Mesenchymal stem cell (in vitro differentiated cells and primary cell): ENCODE measurements around the gene BRD7.
A peak's percentile ranks its signal among the peaks of the same experiment; 100 is the strongest.

Experiments
- DNase-seq: peaks from one replicate; pipeline ENCODE4 v3.0.0-alpha.2; 2013
- H2AFZ ChIP-seq: one replicate; pipeline ENCODE4 v1.6.1; 2013; ENCODE audit warnings: low read depth, mild to moderate bottlenecking, control low read depth, inconsistent platforms, low read length, moderate library complexity
- H2AK5ac ChIP-seq: 2 replicates; pipeline ENCODE4 v1.6.1; 2013; ENCODE audit warnings: low read length, moderate library complexity, mild to moderate bottlenecking, inconsistent platforms; ENCODE audit not compliant: severe bottlenecking
- H2BK120ac ChIP-seq: one replicate; pipeline ENCODE4 v1.6.1; 2013; ENCODE audit warnings: low read depth, mild to moderate bottlenecking, inconsistent platforms, low read length, moderate library complexity
- H2BK12ac ChIP-seq, 2 experiments: one replicate each; pipeline ENCODE4 v1.6.1; 2013; ENCODE audit warnings: inconsistent platforms in 2 of 2, low read length in 2 of 2, mild to moderate bottlenecking in 2 of 2, moderate library complexity in 2 of 2, control low read depth in 1 of 2
- H2BK15ac ChIP-seq: one replicate; pipeline ENCODE4 v1.6.1; 2013; ENCODE audit warnings: mild to moderate bottlenecking, low read depth, inconsistent platforms; ENCODE audit not compliant: poor library complexity, severe bottlenecking
- H2BK5ac ChIP-seq: 2 replicates; pipeline ENCODE4 v1.6.1; 2013; ENCODE audit warnings: low read depth, mild to moderate bottlenecking, low read length, control low read depth, inconsistent platforms; ENCODE audit not compliant: poor library complexity, severe bottlenecking
- H3K14ac ChIP-seq, 2 experiments: one replicate each; pipeline ENCODE4 v1.6.1; 2013; ENCODE audit warnings: inconsistent platforms in 2 of 2, low read length in 2 of 2, control low read depth in 1 of 2, mild to moderate bottlenecking in 1 of 2, moderate library complexity in 1 of 2
- H3K18ac ChIP-seq, 2 experiments: one replicate each; pipeline ENCODE4 v1.6.1; 2013; ENCODE audit warnings: inconsistent platforms in 2 of 2, low read length in 2 of 2, control low read depth in 1 of 2, low read depth in 1 of 2, mild to moderate bottlenecking in 1 of 2
- H3K23ac ChIP-seq, 2 experiments: one replicate each; pipeline ENCODE4 v1.6.1; 2013; ENCODE audit warnings: inconsistent platforms in 2 of 2, low read length in 2 of 2, mild to moderate bottlenecking in 2 of 2, moderate library complexity in 2 of 2, control low read depth in 1 of 2
- H3K27ac ChIP-seq: 2 replicates; pipeline ENCODE4 v1.5.1; 2013; ENCODE audit warnings: mild to moderate bottlenecking, moderate library complexity, low read length, control low read depth, inconsistent platforms; ENCODE audit not compliant: poor library complexity, severe bottlenecking
- H3K27me3 ChIP-seq, 2 experiments: 2 replicates each; pipeline versions ENCODE4 v1.6.1 to v1.7.0; 2013; ENCODE audit warnings: low read length in 2 of 2, mild to moderate bottlenecking in 2 of 2, moderate library complexity in 2 of 2, control low read depth in 1 of 2, inconsistent platforms in 1 of 2; ENCODE audit not compliant: control insufficient read depth in 1 of 2, insufficient read depth in 1 of 2
- H3K36me3 ChIP-seq, 2 experiments: 2 replicates each; pipeline versions ENCODE4 v1.6.1 to v1.7.0; 2013; ENCODE audit warnings: low read length in 2 of 2, control low read depth in 1 of 2, inconsistent platforms in 1 of 2, low read depth in 1 of 2, mild to moderate bottlenecking in 1 of 2; ENCODE audit not compliant: insufficient read depth in 2 of 2, control insufficient read depth in 1 of 2
- H3K4ac ChIP-seq, 2 experiments: one replicate each; pipeline ENCODE4 v1.6.1; 2013; ENCODE audit warnings: inconsistent platforms in 2 of 2, low read length in 2 of 2, mild to moderate bottlenecking in 2 of 2, moderate library complexity in 2 of 2, control low read depth in 1 of 2, low read depth in 1 of 2
- H3K4me1 ChIP-seq: 2 replicates; pipeline ENCODE4 v1.6.1; 2013; ENCODE audit warnings: low read depth, low read length, control low read depth; ENCODE audit not compliant: control insufficient read depth, insufficient read depth
- H3K4me2 ChIP-seq: 2 replicates; pipeline ENCODE4 v1.6.1; 2013; ENCODE audit warnings: low read length, mild to moderate bottlenecking, inconsistent platforms; ENCODE audit not compliant: poor library complexity, severe bottlenecking
- H3K4me3 ChIP-seq, 2 experiments: 2 replicates each; pipeline versions ENCODE4 v1.5.1 to v1.7.0; 2013; ENCODE audit warnings: low read length in 2 of 2, mild to moderate bottlenecking in 2 of 2, control low read depth in 1 of 2, low read depth in 1 of 2; ENCODE audit not compliant: insufficient read depth in 1 of 2
- H3K79me1 ChIP-seq: replicated peaks from 2 replicates; pipeline ENCODE4 v1.6.1; 2013; ENCODE audit warnings: mild to moderate bottlenecking, control low read depth, low read length, inconsistent platforms; ENCODE audit not compliant: poor library complexity, severe bottlenecking
- H3K9ac ChIP-seq: 2 replicates; pipeline ENCODE4 v1.7.0; 2013; ENCODE audit warnings: mild to moderate bottlenecking, low read length, moderate library complexity
- H3K9me3 ChIP-seq: 2 replicates; pipeline ENCODE4 v1.7.0; 2013; ENCODE audit warnings: mild to moderate bottlenecking, low read length; ENCODE audit not compliant: control insufficient read depth
- H4K8ac ChIP-seq: one replicate; pipeline ENCODE4 v1.6.1; 2013; ENCODE audit warnings: inconsistent platforms, mild to moderate bottlenecking, low read length, moderate library complexity
- H4K91ac ChIP-seq: one replicate; pipeline ENCODE4 v1.6.1; 2013; ENCODE audit warnings: mild to moderate bottlenecking, low read length, inconsistent platforms
- WGBS: methylation state at CpG from one replicate; pipeline ENCODE4 v1.1.7; 2013; ENCODE audit warnings: mixed read lengths; 5-methylcytosine and 5-hydroxymethylcytosine counted together

BRD7 gene

DNA sequence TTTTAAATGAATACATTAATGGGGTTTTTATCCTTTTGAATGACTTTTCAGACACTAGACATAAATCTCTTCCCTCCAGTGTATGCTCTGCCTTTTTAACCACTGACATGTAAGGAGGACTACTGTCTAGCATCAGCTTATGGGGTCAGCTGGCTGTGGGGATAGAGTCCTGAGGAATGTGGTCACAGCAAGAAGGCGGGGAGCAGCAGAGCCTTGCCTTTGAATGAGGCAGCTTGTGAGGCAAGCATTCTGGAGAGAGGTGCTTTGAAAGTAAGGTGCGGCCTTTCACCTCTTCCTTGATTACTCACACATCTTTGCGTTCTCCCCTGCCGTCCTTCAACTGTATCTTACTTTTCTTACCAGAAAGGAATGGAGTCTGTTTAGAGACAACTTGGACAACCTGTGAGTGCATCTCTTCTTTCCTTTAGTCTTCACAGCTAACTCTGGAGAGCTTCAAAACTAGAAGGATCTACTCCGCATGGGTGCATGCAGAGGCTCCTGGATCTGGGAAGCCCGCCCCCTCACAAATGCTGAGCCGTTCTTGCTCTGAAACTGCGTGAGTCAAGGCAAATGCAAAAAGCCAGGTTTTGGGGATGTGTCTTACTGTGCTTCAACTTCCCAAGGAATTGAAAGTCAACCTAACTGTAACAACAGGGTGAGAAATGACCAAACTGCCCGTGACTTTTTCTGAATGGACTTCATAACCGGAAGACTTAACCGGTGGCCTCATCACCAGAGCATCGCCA is 52.5 kb downstream of the BRD7 start:
- Histone ChIP-seq H3K27ac (peak overlapping the region; percentile 9), H3K14ac (no peak overlapping the region), H3K9ac (no peak overlapping the region), H2BK12ac (no peak overlapping the region), H3K18ac (no peak overlapping the region), H3K79me1 (peaks cover 2% of the 10 kb centered on the region), H4K91ac (no peak overlapping the region), H3K4me3 (no peak overlapping the region), H3K4ac (no peak overlapping the region), H2AFZ (no peak overlapping the region), H2BK120ac (no peak overlapping the region), H3K4me1 (peaks cover 17% of the 10 kb centered on the region), H2BK15ac (no peak overlapping the region), H3K23ac (no peak overlapping the region), H3K36me3 (peaks cover 51 to 86% of the 10 kb centered on the region in 2 experiments), H2BK5ac (peak overlapping the region; percentile 36), H3K27me3 (no peaks in the 10 kb centered on the region), H3K9me3 (no peaks in the 10 kb centered on the region), H4K8ac (no peak overlapping the region), H3K4me2 (peak overlapping the region; percentile 3), H2AK5ac (no peak overlapping the region)
- no peak for DNase-seq
- 93% methylated on average over 11 of the region's 12 CpGs for WGBS

GRCh38 chr16:50315346-50315997 is 53.3 kb downstream of the BRD7 start:
- no peak for DNase-seq
- no peak overlapping the region for H3K4me3 ChIP-seq
- 94% methylated on average over 15 of the region's 15 CpGs for WGBS

DNA sequence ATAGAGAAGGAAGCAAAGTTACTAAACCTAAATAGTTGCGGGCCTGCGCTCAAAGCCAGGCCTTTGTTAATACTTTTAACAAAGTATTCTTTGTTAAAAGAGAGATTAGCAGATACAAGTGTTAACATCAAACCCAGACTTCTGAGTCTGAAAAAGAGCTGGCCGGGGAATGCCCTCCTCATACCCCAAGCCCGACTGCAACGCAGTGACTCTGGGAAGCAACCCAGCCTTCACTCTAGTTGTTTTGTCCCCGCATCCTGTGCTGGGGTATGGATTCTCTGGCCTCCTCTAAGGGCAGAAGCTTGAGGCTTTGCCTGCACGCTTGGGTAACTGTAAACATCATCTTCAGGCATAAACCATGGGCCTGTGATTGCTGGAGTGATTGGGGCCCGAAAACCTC is 54.1 kb downstream of the BRD7 start:
- DNase-seq = no peak
- H3K4me2 ChIP-seq = no peak overlapping the region
- H2BK12ac ChIP-seq = no peak overlapping the region
- H2AFZ ChIP-seq = no peak overlapping the region
- no peak overlapping the region for H3K14ac ChIP-seq
- no peak overlapping the region for H4K8ac ChIP-seq
- H4K91ac ChIP-seq = no peak overlapping the region
- H3K18ac ChIP-seq = no peak overlapping the region
- no peak overlapping the region for H2BK120ac ChIP-seq
- no peak overlapping the region for H2BK5ac ChIP-seq
- H3K4me1 ChIP-seq = peaks cover 17% of the 10 kb centered on the region
- H3K23ac ChIP-seq = no peak overlapping the region
- no peak overlapping the region for H3K9ac ChIP-seq
- no peak overlapping the region for H3K27ac ChIP-seq
- no peak overlapping the region for H3K4me3 ChIP-seq
- H3K4ac ChIP-seq = no peak overlapping the region
- peaks cover 2% of the 10 kb centered on the region for H3K79me1 ChIP-seq
- no peaks in the 10 kb centered on the region for H3K27me3 ChIP-seq
- H3K36me3 ChIP-seq = peaks cover 46 to 71% of the 10 kb centered on the region in 2 experiments
- no peaks in the 10 kb centered on the region for H3K9me3 ChIP-seq
- 96% methylated on average over 7 of the region's 8 CpGs for WGBS
- no peak overlapping the region for H2BK15ac ChIP-seq
- H2AK5ac ChIP-seq = no peak overlapping the region

More at GRCh38 chr16:50315346-50315997, 53.3 kb downstream of the BRD7 start:
- H2BK12ac ChIP-seq = no peak overlapping the region
- no peaks in the 10 kb centered on the region for H3K9me3 ChIP-seq
- no peak overlapping the region for H3K14ac ChIP-seq
- no peaks in the 10 kb centered on the region for H3K27me3 ChIP-seq
- no peak overlapping the region for H3K9ac ChIP-seq
- no peak overlapping the region for H2BK5ac ChIP-seq
- H2AFZ ChIP-seq = no peak overlapping the region
- H4K91ac ChIP-seq = no peak overlapping the region
- H3K4me2 ChIP-seq = no peak overlapping the region
- H3K79me1 ChIP-seq = peaks cover 2% of the 10 kb centered on the region
- no peak overlapping the region for H2AK5ac ChIP-seq
- H3K27ac ChIP-seq = peak overlapping the region; percentile 0
- no peak overlapping the region for H2BK15ac ChIP-seq
- H2BK120ac ChIP-seq = no peak overlapping the region
- H3K4ac ChIP-seq = no peak overlapping the region
- peaks cover 17% of the 10 kb centered on the region for H3K4me1 ChIP-seq
- peaks cover 49 to 79% of the 10 kb centered on the region in 2 experiments for H3K36me3 ChIP-seq
- no peak overlapping the region for H3K18ac ChIP-seq
- no peak overlapping the region for H3K23ac ChIP-seq
- no peak overlapping the region for H4K8ac ChIP-seq

DNA sequence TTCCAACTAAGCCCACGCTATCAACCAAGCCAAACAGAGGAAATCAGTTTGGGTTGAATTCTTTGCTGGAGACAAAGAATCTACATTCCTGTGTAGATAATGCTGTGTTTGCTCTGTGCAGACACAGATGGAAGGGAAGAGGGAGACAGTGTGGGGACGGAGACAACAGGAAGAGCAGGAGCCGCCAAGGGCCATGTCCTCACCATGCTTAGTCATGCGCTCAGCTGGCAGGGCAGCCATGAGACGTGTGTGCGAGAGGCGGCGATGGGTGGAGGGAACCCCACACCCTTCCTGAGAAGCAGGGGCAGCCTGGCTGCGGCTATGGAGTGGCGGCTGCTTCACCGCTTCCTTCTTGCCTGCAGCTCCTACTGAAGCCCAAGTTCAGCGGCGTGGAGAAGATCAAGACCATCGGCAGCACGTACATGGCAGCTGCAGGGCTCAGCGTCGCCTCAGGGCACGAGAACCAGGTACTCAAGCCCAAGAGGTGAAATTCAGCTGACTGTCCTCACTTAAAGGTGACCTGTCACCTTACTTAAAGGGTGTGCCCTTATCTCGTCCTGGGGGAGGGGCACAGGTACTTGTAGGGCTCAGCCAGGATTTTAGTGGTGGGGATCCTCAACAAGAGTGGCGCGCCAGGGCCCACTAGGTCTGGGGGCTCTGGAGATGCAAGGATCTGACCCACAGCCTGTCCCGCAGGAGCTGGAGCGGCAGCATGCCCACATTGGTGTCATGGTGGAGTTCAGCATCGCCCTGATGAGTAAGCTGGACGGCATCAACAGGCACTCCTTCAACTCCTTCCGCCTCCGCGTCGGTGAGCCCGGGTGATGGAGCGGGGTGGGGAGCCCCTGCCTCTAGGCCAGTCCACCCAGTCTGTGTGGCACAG is 55.0 kb downstream of the BRD7 start:
- H4K91ac ChIP-seq = no peak overlapping the region
- peaks cover 45 to 63% of the 10 kb centered on the region in 2 experiments for H3K36me3 ChIP-seq
- no peak overlapping the region for H3K4ac ChIP-seq
- no peak overlapping the region for H3K9ac ChIP-seq
- no peak overlapping the region for H2BK12ac ChIP-seq
- H3K14ac ChIP-seq = no peak overlapping the region
- no peak overlapping the region for H3K4me3 ChIP-seq
- H3K79me1 ChIP-seq = peaks cover 2% of the 10 kb centered on the region
- H3K4me2 ChIP-seq = no peak overlapping the region
- no peak overlapping the region for H2BK5ac ChIP-seq
- H4K8ac ChIP-seq = no peak overlapping the region
- H3K9me3 ChIP-seq = no peaks in the 10 kb centered on the region
- no peak overlapping the region for H2BK15ac ChIP-seq
- no peak overlapping the region for H3K23ac ChIP-seq
- no peak for DNase-seq
- 96% methylated on average over 30 of the region's 31 CpGs for WGBS
- H3K27me3 ChIP-seq = no peaks in the 10 kb centered on the region
- H2AK5ac ChIP-seq = no peak overlapping the region
- no peak overlapping the region for H2BK120ac ChIP-seq
- peaks cover 17% of the 10 kb centered on the region for H3K4me1 ChIP-seq
- H3K27ac ChIP-seq = no peak overlapping the region
- H3K18ac ChIP-seq = no peak overlapping the region
- no peak overlapping the region for H2AFZ ChIP-seq
